Hypothalamus (tissue), 51 donors: ENCODE results near the gene VSIG10L.

Experiments
- DNase-seq, 51 donors: peaks; one replicate each; lab custom pipeline; 2025; lab: John Stamatoyannopoulos, UW

VSIG10L gene

GRCh38 chr19:51365965-51366388, 24.0 kb upstream of the VSIG10L start, which contains the start of gene ETFB:
TSS of gene ETFB (minus strand) at chr19:51366388. CDS start at chr19:51366326, 62 bp downstream.
- DNase-seq = no peak

GRCh38 chr19:51365211-51365964, 23.4 kb upstream of the VSIG10L start:
- DNase-seq = peak in 24 of 51 donors; percentile 6 to 71 (median 22)

- peak in 20 of 51 donors; percentile 8 to 58 (median 25) for DNase-seq
These were observed 22.5 kb upstream of the VSIG10L start for GRCh38 chr19:51364200-51365106.

GRCh38 chr19:51361239-51361638, 19.3 kb upstream of the VSIG10L start:
- DNase-seq = no peak

GRCh38 chr19:51359294-51359693, 17.4 kb upstream of the VSIG10L start:
- peak in 6 of 51 donors; percentile 3 to 31 (median 12) for DNase-seq

- no peak for DNase-seq
These were observed 16.0 kb upstream of the VSIG10L start for GRCh38 chr19:51357952-51358351.

GRCh38 chr19:51356159-51356801, 14.3 kb upstream of the VSIG10L start:
- no peak for DNase-seq

- peak in 27 of 51 donors; percentile 6 to 71 (median 41) for DNase-seq
These were observed 12.8 kb upstream of the VSIG10L start for GRCh38 chr19:51354742-51355148.

- no peak for DNase-seq
These were observed 12.3 kb upstream of the VSIG10L start for GRCh38 chr19:51354103-51354741.

- no peak for DNase-seq
These were observed 10.9 kb upstream of the VSIG10L start for GRCh38 chr19:51352783-51353360.

GRCh38 chr19:51351266-51351990, 9.5 kb upstream of the VSIG10L start:
- DNase-seq = no peak

GRCh38 chr19:51347209-51347928, 5.4 kb upstream of the VSIG10L start:
- no peak for DNase-seq

GRCh38 chr19:51346742-51347141, 4.8 kb upstream of the VSIG10L start:
- no peak for DNase-seq

- no peak for DNase-seq
These were observed 3.2 kb upstream of the VSIG10L start for GRCh38 chr19:51345076-51345620.

- DNase-seq = no peak
These were observed 961 bp upstream of the VSIG10L start for GRCh38 chr19:51342631-51343569.

- DNase-seq = no peak
These were observed 873 bp downstream of the VSIG10L start for GRCh38 chr19:51341066-51341465.
